Activated T-cell treated with anti-CD3 and anti-CD28 coated beads, Interleukin-2, amount 50 U/mL, for 24 hours (primary cell): ENCODE data around the gene KIAA1549.

Experiments
- DNase-seq: peaks from one replicate; pipeline ENCODE4 v3.0.0-alpha.2; 2020
- H3K27ac Mint-ChIP-seq: 2 replicates; pipeline ENCODE4 v1.8.0; 2020; ENCODE audit warnings: mild to moderate bottlenecking, mixed read lengths
- H3K27me3 Mint-ChIP-seq: 2 replicates; pipeline ENCODE4 v1.8.0; 2020; ENCODE audit warnings: mixed read lengths
- H3K36me3 Mint-ChIP-seq: 2 replicates; pipeline ENCODE4 v1.8.0; 2020; ENCODE audit warnings: low read depth, mixed read lengths
- H3K4me1 Mint-ChIP-seq: 2 replicates; pipeline ENCODE4 v1.8.0; 2020; ENCODE audit warnings: low read depth, mixed read lengths
- H3K4me3 Mint-ChIP-seq: 2 replicates; pipeline ENCODE4 v1.8.0; 2020; ENCODE audit warnings: mild to moderate bottlenecking, moderate library complexity, mixed read lengths
- H3K9me3 Mint-ChIP-seq: 2 replicates; pipeline ENCODE4 v1.8.0; 2020; ENCODE audit warnings: mixed read lengths

Gene KIAA1549

DNA sequence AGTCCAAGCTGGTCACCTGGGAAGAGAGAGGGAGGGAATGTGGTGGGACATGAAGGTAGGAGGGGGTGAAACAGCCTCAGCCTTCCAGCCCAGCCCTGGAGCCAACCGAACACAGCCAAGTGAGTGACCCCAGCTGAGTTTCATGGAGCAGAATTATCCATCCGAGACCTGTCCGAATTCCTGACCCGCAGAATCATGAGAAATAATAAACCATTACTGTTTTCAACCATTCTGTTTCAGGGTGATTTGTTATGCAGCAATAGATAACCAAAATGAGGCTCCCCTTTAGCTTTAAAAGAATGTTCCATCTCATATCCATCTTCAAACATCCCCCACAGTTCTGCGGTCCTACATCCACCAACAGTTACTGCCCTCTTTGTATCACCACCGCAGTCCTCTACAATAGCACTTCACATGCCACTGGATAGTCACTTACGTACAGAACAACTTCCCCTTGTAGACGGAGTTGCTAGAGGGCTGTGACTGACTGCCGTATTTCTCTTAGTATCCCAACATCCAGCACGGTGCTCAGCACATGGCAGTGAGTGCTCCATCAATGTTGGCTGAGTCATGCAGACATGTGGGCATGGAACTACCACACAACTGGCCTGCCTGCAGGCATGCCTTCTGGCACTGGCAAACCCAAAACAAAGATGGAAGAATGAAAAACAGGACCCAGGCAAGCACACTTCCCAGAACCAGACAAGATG lies 18.5 kb downstream of the KIAA1549 start:
- H3K27me3 Mint-ChIP-seq: no peaks in the 10 kb centered on the region
- H3K4me1 Mint-ChIP-seq: peaks cover 1% of the 10 kb centered on the region
- no peak overlapping the region for H3K27ac Mint-ChIP-seq
- no peak for DNase-seq
- no peaks in the 10 kb centered on the region for H3K36me3 Mint-ChIP-seq
- H3K9me3 Mint-ChIP-seq: no peaks in the 10 kb centered on the region
- H3K4me3 Mint-ChIP-seq: no peak overlapping the region

DNA sequence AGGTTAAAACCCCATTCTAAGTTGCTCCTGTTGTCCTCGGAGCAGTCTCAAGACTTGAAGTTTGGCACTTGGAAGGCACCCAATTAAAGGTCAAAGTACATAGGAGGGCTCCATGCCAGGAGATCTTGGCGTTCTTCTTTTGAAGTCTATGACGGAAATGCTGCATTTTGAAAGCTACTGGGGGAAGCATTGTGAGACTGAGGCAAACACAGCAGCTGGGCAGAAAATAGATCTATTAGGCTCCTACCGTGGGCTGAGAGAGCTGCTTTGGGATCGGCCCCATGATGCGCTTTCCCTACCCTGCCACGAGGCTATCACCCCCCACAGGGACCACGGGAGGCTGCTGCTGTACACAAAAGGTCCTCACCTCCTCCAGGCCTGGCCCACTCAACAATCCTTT lies 20.0 kb downstream of the KIAA1549 start:
- Mint-ChIP-seq H3K27me3 (no peaks in the 10 kb centered on the region), H3K4me1 (peaks cover 3% of the 10 kb centered on the region), H3K4me3 (no peak overlapping the region), H3K27ac (no peak overlapping the region), H3K36me3 (no peaks in the 10 kb centered on the region), H3K9me3 (peaks cover 7% of the 10 kb centered on the region)
- no peak for DNase-seq

DNA sequence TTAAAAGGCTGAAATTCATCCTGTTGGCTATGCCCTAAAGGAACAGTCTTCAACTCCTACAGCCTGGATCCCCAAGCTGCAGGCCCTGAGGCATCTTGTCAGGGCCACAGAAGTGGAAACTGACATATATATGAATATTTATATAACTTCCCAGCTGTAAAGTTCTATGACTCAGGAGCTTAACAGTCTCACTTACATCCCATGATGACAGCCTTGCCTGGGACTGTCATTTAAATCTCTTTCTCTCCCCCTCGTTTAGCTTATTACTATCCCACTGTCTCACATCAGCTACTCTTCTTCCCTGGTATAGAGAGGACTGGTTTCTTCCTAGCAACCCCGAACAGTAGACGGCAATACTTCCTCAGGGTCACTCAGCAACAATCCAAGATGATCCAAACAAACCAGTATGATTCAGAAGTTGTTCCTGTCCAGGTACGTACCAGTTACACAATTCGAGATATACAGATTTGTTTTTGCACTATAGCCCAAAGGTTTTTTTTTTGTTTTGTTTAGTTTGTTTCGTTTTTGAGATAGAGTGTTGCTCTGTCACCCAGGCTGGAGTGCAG lies 22.7 kb downstream of the KIAA1549 start:
- Mint-ChIP-seq H3K9me3 (peaks cover 10% of the 10 kb centered on the region), H3K4me1 (peaks cover 3% of the 10 kb centered on the region), H3K36me3 (no peaks in the 10 kb centered on the region), H3K27ac (no peak overlapping the region), H3K4me3 (no peak overlapping the region), H3K27me3 (no peaks in the 10 kb centered on the region)
- DNase-seq: no peak

DNA sequence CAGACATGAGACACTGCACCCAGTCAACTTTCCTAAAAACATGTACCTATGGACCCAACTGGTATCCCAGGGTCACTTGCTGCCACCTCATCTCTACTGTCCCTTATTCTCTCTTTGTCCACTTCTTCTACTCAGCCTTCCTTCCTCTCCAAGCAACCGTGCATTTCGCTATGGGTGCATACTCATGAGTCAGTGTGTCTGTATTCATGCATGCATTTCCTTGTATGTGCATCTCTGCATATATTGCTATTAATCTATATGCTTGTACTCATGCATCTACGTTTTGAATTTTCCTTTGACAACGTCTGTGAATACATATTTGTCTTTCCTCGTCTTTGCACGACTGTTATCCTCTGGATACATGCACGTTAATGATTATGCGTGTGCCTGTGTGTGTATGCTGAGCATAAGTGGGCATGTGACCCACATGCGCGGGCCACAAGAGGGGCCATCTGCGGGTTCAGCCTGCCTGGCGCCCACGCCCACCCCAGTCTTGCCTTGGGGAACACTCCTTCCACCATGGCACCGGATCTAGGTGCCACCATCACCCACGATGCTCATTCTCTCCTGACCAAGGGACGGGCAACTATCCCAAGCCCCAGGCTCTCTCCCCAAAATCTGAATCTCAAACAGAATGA lies 23.3 kb downstream of the KIAA1549 start:
- no peak overlapping the region for H3K27ac Mint-ChIP-seq
- H3K36me3 Mint-ChIP-seq: no peaks in the 10 kb centered on the region
- H3K4me3 Mint-ChIP-seq: no peak overlapping the region
- H3K27me3 Mint-ChIP-seq: no peaks in the 10 kb centered on the region
- peaks cover 2% of the 10 kb centered on the region for H3K4me1 Mint-ChIP-seq
- DNase-seq: no peak
- peaks cover 10% of the 10 kb centered on the region for H3K9me3 Mint-ChIP-seq

DNA sequence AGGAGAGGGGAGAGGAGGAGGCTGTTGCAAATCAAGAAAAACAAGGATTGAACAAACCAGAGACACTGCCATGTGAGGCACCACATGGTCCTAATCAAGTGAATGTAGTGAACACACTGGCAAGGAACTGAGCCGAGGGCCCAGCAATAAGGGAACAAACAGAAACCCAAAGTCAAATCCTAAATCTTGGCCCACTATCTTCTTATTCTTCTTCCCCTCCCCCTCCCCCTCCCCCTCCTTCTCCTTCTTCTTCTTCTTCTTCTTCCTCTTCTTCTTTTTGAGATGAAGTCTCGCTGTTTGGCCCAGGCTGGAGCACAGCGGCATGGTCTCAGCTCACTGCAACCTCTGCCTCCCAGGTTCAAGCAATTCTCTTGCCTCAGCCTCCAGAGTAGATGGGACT lies 24.0 kb downstream of the KIAA1549 start:
- Mint-ChIP-seq H3K4me1 (peaks cover 2% of the 10 kb centered on the region), H3K27ac (no peak overlapping the region), H3K27me3 (no peaks in the 10 kb centered on the region), H3K9me3 (peaks cover 10% of the 10 kb centered on the region), H3K36me3 (no peaks in the 10 kb centered on the region), H3K4me3 (no peak overlapping the region)
- DNase-seq: no peak

DNA sequence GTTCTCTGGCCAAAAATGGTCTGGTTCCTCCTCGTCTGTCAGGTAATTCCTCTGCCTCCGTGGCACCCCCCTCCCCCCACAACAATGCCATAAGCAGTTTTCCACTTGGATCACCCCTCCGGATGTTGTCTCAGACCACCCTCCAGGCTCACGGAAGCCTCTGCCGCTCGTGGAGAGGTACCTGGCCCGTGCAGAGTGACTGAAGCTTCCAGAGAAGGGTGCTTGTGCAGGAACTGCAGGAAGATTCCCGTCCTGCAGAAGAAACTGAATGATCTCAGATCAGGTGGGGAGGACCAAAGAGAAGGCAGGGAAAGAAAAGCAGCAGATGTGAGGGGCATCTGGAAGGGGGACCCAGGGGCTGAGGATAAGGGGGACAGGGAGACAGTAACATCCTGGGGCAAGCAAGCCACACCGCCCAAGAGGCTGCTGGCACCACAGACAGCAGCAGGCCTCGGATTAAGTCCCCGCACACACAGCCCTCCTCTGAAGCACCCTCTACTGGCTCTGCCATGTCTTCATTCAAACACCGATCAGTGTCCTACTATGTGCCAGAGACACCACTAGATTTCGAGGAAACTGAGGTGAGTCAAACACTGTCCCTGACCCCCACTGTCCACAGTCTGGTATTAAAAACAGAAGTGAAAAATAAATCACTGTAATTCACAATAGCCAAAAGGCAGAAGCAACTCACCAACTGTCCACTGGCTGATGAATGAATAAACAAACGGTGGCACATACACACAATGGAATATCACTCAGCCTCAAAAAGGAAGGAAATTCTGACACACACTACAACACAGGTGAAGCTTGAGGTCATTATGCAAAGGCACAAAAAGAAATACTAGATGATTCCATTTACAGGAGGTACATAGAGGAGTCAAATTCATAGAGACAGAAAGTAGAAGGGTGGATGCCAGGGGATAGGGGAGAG lies 26.4 kb downstream of the KIAA1549 start:
- Mint-ChIP-seq H3K4me1 (peaks cover 2% of the 10 kb centered on the region), H3K9me3 (peaks cover 10% of the 10 kb centered on the region), H3K27me3 (peaks cover 7% of the 10 kb centered on the region), H3K27ac (no peak overlapping the region), H3K36me3 (no peaks in the 10 kb centered on the region), H3K4me3 (no peak overlapping the region)
- no peak for DNase-seq

DNA sequence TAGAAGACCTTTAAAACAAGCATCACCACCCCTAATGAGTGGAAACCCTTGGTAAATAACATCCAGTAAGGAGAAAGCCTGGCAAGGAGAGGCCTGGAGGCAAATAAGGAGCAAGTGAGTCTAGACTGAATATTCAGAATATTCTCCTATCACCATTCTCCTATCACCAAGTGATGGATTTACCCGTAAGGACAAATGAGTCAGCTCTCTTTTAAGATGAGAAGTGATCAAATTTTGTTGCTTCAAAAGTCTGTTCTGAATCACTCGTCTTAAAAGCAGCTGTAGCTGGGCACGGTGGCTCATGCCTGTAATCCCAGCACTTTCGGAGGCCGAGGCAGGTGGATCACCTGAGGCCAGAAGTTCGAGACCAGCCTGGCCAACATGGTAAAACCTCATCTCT lies 28.4 kb downstream of the KIAA1549 start:
- H3K9me3 Mint-ChIP-seq: peaks cover 10% of the 10 kb centered on the region
- peaks cover 7% of the 10 kb centered on the region for H3K27me3 Mint-ChIP-seq
- H3K4me3 Mint-ChIP-seq: no peak overlapping the region
- H3K4me1 Mint-ChIP-seq: peaks cover 2% of the 10 kb centered on the region
- no peak for DNase-seq
- H3K27ac Mint-ChIP-seq: no peak overlapping the region
- no peaks in the 10 kb centered on the region for H3K36me3 Mint-ChIP-seq

DNA sequence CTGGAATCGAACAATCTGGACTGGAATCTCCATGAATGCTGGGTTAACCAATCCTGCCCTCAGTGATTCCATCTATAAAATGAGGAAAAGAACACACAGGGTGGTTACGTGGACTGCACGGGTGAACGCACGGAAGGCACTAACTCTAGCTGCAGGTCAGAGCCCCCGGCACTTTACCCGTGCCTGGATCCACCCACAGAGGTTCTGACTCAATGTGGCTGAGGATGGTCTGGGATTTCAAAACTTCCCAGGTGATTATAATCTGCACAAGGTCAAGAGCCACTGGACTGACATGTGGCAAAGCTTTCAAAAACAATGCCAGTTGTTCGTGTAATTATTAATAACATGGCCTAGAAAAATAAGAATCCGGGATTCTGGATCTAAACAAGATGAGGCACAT lies 29.2 kb downstream of the KIAA1549 start:
- H3K4me3 Mint-ChIP-seq: no peak overlapping the region
- no peaks in the 10 kb centered on the region for H3K36me3 Mint-ChIP-seq
- no peak for DNase-seq
- no peak overlapping the region for H3K27ac Mint-ChIP-seq
- peaks cover 7% of the 10 kb centered on the region for H3K27me3 Mint-ChIP-seq
- peaks cover 9% of the 10 kb centered on the region for H3K9me3 Mint-ChIP-seq
- peaks cover 2% of the 10 kb centered on the region for H3K4me1 Mint-ChIP-seq

DNA sequence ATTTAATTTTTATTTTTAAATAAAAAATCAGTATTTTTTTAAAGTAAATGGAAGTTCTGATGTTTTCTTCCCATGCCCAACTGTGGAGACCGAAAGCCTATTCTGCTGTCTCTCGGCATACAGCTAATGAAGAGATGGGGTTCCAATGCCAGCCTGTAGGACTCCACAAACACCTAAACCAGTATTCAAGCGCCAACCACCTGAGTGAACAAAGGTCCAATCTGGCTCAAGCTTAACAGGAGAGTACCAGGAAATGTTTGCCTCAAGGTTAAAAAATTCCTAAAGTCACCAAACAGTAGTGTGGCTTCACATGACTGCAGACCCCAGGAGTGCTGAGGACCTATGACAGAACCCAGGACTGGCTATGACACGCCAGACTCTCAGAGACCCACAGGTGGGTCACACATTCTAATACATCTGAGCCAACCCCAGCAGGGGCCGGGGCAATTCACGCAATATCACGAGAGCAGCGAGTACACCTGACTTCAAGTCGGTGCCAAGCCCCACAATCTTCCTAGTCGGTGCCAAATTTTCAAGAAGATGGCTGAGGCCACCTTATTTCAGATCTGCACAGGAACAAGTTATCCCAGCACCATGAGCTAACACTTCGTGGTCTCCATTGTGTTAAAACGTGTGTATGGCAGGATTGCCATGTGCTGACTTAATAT lies 31.6 kb downstream of the KIAA1549 start:
- Mint-ChIP-seq H3K36me3 (no peaks in the 10 kb centered on the region), H3K4me3 (no peak overlapping the region), H3K9me3 (no peaks in the 10 kb centered on the region), H3K27ac (no peak overlapping the region), H3K4me1 (no peaks in the 10 kb centered on the region), H3K27me3 (peaks cover 7% of the 10 kb centered on the region)
- no peak for DNase-seq

DNA sequence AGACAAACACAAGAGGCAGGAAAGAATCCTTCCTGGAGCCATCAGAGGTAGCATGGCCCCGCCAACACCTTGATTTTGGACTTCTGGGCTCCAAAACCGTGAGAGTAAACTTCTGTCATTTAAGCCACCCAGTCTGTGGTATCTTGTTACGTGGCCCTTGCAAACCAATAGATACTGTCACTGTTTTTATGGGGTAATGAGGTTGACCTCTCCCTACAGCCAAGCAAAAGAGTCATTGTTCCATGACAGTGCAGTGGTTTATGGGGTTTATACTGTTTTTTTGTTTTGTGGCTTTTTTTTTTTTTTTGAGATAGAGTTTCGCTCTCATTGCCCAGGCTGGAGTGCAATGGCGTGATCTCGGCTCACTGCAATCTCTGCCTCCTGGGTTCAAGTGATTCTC lies 32.8 kb downstream of the KIAA1549 start:
- H3K9me3 Mint-ChIP-seq: no peaks in the 10 kb centered on the region
- DNase-seq: no peak
- no peak overlapping the region for H3K27ac Mint-ChIP-seq
- no peaks in the 10 kb centered on the region for H3K4me1 Mint-ChIP-seq
- peaks cover 7% of the 10 kb centered on the region for H3K27me3 Mint-ChIP-seq
- no peaks in the 10 kb centered on the region for H3K36me3 Mint-ChIP-seq
- H3K4me3 Mint-ChIP-seq: no peak overlapping the region

DNA sequence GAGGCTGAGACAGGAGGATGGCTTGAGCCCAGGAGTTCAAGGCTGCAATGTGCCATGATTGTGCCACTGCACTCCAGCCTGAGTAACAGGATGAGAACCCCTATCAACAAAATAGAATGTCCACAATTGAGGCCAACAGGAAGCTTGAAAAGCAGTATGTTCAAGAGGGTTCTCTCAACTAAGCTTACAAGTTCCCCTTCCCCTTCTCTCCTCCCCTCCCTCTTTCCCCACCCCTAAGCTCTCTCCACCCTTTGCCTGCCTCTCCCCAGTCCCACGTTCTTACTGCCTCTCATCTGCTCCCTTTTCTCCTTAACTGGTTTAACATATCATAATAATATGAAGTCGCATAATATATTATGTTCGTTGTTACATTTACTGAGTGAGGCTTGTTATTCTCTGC lies 35.4 kb downstream of the KIAA1549 start:
- Mint-ChIP-seq H3K27me3 (peaks cover 4% of the 10 kb centered on the region), H3K4me3 (no peak overlapping the region), H3K36me3 (no peaks in the 10 kb centered on the region), H3K4me1 (no peaks in the 10 kb centered on the region), H3K27ac (no peak overlapping the region), H3K9me3 (no peaks in the 10 kb centered on the region)
- no peak for DNase-seq

DNA sequence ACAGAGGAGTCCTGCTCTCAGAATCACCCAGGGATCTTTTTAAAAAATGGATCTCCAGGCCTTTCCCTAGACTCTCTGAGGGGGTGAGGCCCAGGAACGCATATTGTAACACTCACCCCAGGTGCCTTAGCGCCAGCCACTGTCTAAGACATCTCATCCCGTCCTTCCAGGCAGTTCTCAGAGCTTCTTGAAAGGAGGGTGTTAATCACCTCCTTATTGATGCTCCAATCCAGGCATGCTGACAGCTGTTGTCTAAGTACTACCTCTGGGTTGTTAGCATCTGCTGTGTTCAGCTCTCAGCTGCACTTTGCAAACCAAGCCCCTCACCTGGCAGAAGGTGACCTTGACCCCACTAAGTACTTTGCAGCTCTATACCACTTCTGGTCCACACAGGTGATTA lies 36.0 kb downstream of the KIAA1549 start:
- no peaks in the 10 kb centered on the region for H3K4me1 Mint-ChIP-seq

DNA sequence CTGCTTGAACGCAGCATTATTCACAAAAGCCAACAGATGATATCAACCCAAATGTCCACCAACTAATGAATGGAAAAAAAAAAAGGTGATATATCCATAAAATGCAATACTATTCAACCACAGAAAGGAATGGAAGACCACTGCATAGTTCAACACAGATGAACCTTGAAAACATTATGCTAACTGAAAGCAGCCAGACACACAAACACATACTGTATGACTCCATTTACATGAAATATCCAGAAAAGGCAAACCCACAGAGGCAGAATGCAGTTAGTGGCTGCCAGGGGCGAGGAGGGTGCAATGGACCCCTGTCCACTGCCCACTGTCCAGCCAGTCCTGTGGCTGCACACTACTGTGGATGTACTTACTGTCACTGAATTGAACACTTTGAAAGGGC lies 36.6 kb downstream of the KIAA1549 start:
- no peak overlapping the region for H3K27ac Mint-ChIP-seq
- H3K36me3 Mint-ChIP-seq: no peaks in the 10 kb centered on the region
- H3K9me3 Mint-ChIP-seq: no peaks in the 10 kb centered on the region
- no peaks in the 10 kb centered on the region for H3K27me3 Mint-ChIP-seq
- H3K4me1 Mint-ChIP-seq: no peaks in the 10 kb centered on the region
- no peak overlapping the region for H3K4me3 Mint-ChIP-seq
- DNase-seq: no peak

More for the DNA sequence above, 36.0 kb downstream of the KIAA1549 start:
- no peaks in the 10 kb centered on the region for H3K27me3 Mint-ChIP-seq
- H3K27ac Mint-ChIP-seq: no peak overlapping the region
- no peaks in the 10 kb centered on the region for H3K36me3 Mint-ChIP-seq
- DNase-seq: no peak
- no peaks in the 10 kb centered on the region for H3K9me3 Mint-ChIP-seq
- no peak overlapping the region for H3K4me3 Mint-ChIP-seq

DNA sequence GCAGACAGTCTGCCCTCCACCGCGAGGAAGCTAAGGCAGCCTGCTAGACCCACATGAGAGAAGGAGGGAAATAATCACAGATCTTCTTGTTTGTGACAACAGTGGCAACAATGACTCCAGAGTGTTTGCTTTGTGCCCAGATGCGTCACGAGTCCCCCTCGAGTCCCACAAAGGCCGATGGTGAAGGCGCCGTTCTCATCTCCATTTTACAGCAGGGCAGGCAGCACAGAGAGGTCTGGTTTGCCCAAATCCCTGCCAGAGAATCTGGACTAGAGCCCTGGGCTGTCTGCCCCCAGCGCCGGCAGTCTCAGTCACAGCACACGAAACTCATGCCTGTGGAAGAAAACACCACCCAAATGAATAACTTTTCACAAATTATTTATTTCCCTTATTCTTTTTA lies 38.1 kb downstream of the KIAA1549 start:
- H3K4me1 Mint-ChIP-seq: no peaks in the 10 kb centered on the region
- H3K27me3 Mint-ChIP-seq: no peaks in the 10 kb centered on the region
- no peak for DNase-seq
- no peak overlapping the region for H3K27ac Mint-ChIP-seq
- no peak overlapping the region for H3K4me3 Mint-ChIP-seq
- H3K9me3 Mint-ChIP-seq: no peaks in the 10 kb centered on the region
- no peaks in the 10 kb centered on the region for H3K36me3 Mint-ChIP-seq
